Gastrocnemius medialis (tissue), 4 donors: Measurements from ENCODE around the gene RINT1.

ENCODE experiments used
- CTCF ChIP-seq, 5 experiments: fragments of 450-650 bp in 3 of 5; fragments of 200-600 bp in 2 of 5; sonication (generic) in 2 of 5; IDR thresholded peaks in 4 of 5; conservative IDR thresholded peaks in 1 of 5; 1 replicate in 4 of 5; 2 replicates in 1 of 5; pipeline ENCODE4 v1.5.1; 2016 to 2019; ENCODE audit warnings: antibody characterized with exemption in 5 of 5, mild to moderate bottlenecking in 3 of 5, moderate library complexity in 3 of 5
- POLR2A ChIP-seq, 2 donors: fragments of 450-650 bp; IDR thresholded peaks; one replicate each; pipeline ENCODE4 v1.6.1; 2017; ENCODE audit warnings: antibody characterized with exemption in 2 of 2, mild to moderate bottlenecking in 2 of 2, moderate library complexity in 2 of 2

DNA sequence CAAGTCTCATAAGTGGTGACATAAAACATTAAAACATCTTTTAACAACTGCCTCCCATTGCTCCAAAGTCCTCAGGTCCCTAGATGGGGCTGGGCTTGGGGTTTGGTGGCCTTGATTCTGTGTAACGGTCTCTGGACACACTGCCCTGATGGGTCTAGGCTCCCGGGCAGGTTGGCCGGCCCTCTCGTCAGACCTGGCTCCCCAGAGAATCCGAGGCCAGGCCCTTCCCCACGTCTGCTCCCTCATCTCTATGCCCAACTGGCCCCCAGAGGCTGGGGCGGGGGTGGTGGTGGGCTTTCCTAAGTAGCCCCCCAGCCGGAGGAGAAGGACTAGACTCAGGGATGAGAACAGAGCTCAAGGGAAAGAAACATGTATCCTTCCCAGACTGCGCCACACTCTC, 80.8 kb downstream of the RINT1 start:
- no peak for TF ChIP-seq CTCF (IDR thresholded peaks at IDR 0.05 in 4 of 5, conservative IDR thresholded peaks at IDR 0.05 in 1 of 5)
- no peak for TF ChIP-seq POLR2A (IDR thresholded peaks at IDR 0.05)
